H1 (cell line): Measurements from ENCODE around the gene ING5. TPM values are rescaled to one million over a fixed set of nuclear protein-coding genes. Genes with fewer than 3 reads are reported as not detected.

Experiments
- CTCF ChIA-PET: fragments of 300-600 bp; sonication (Branson Sonifier 250); formaldehyde crosslinking; loops from one replicate; lab custom pipeline; 2021; ENCODE audit not compliant: partially characterized antibody; lab: Charles Lee
- POLR2A ChIA-PET: fragments of 300-600 bp; sonication (Branson Sonifier 250); formaldehyde crosslinking; loops from one replicate; lab custom pipeline; 2021; ENCODE audit warnings: inconsistent platforms; ENCODE audit not compliant: partially characterized antibody; lab: Charles Lee
- DNase-seq, 2 experiments: peaks; one replicate each; pipeline versions ENCODE4 v3.0.0 to v3.0.0-alpha.2; 2010 to 2022; ENCODE audit warnings: low spot score in 2 of 2, low read depth in 1 of 2, mixed read lengths in 1 of 2
- FAIRE-seq: peaks from 2 replicates; lab custom pipeline; 2011; peaks lifted over from hg19 to GRCh38; lab: Jason Lieb, UNC
- H2AFZ ChIP-seq: 2 replicates; pipeline ENCODE4 v1.8.1; 2012; ENCODE audit warnings: low read length, inconsistent platforms
- H2AK5ac ChIP-seq: 2 replicates; pipeline ENCODE4 v1.6.1; 2013; ENCODE audit warnings: low read depth, low read length
- H2BK120ac ChIP-seq: replicated peaks from 2 replicates; pipeline ENCODE3; 2013; ENCODE audit warnings: low read depth, low read length, inconsistent platforms
- H2BK12ac ChIP-seq: 2 replicates; pipeline ENCODE4 v1.6.1; 2013; ENCODE audit warnings: low read depth, low read length
- H2BK15ac ChIP-seq: 2 replicates; pipeline ENCODE4 v1.6.1; 2013; ENCODE audit warnings: low read length
- H2BK20ac ChIP-seq: 2 replicates; pipeline ENCODE4 v1.6.1; 2013; ENCODE audit warnings: low read length
- H2BK5ac ChIP-seq: 2 replicates; pipeline ENCODE4 v1.6.1; 2013; ENCODE audit warnings: low read depth, low read length
- H3K14ac ChIP-seq: 2 replicates; pipeline ENCODE4 v1.6.1; 2013; ENCODE audit warnings: inconsistent platforms; ENCODE audit not compliant: insufficient read length
- H3K18ac ChIP-seq: 2 replicates; pipeline ENCODE4 v1.6.1; 2013; ENCODE audit warnings: low read length; ENCODE audit errors: extremely low read depth
- H3K23ac ChIP-seq: 2 replicates; pipeline ENCODE4 v1.6.1; 2013; ENCODE audit warnings: inconsistent platforms; ENCODE audit not compliant: insufficient read length
- H3K23me2 ChIP-seq: 2 replicates; pipeline ENCODE4 v1.6.1; 2013; ENCODE audit warnings: low read depth, low read length
- H3K27ac ChIP-seq: 2 replicates; pipeline ENCODE4 v1.6.1; 2011; ENCODE audit warnings: low read depth, low read length, inconsistent platforms
- H3K27me3 ChIP-seq, 4 experiments: replicated peaks in 1 of 4; 1 replicate in 1 of 4; 2 replicates in 3 of 4; pipeline versions ENCODE4 v1.6.1 to v1.8.1; 2011 to 2013; ENCODE audit warnings: low read length in 3 of 4, mild to moderate bottlenecking in 3 of 4, inconsistent platforms in 2 of 4, mixed read lengths in 2 of 4, moderate library complexity in 1 of 4; ENCODE audit not compliant: control insufficient read depth in 3 of 4, insufficient read depth in 3 of 4; ENCODE audit errors: extremely low read depth in 1 of 4
- H3K36me3 ChIP-seq, 4 experiments: 2 replicates each; pipeline versions ENCODE4 v1.6.1 to v1.8.1; 2011 to 2013; ENCODE audit warnings: mild to moderate bottlenecking in 4 of 4, low read length in 3 of 4, moderate library complexity in 2 of 4, control low read depth in 1 of 4, inconsistent platforms in 1 of 4; ENCODE audit not compliant: insufficient read depth in 4 of 4, control insufficient read depth in 2 of 4
- H3K4ac ChIP-seq: replicated peaks from 2 replicates; pipeline ENCODE3; 2013; ENCODE audit warnings: low read length, low read depth, mixed read lengths, inconsistent platforms; ENCODE audit not compliant: insufficient read length
- H3K4me1 ChIP-seq, 4 experiments: replicated peaks in 1 of 4; 1 replicate in 1 of 4; 2 replicates in 3 of 4; pipeline versions ENCODE4 v1.6.1 to v1.8.1; 2011 to 2013; ENCODE audit warnings: low read length in 3 of 4, inconsistent platforms in 2 of 4, mixed read lengths in 1 of 4; ENCODE audit not compliant: insufficient read depth in 4 of 4, control insufficient read depth in 3 of 4
- H3K4me2 ChIP-seq, 2 experiments: 2 replicates each; pipeline versions ENCODE4 v1.6.1 to v1.8.1; 2011 to 2013; ENCODE audit warnings: low read depth in 2 of 2, low read length in 2 of 2, control low read depth in 1 of 2, inconsistent platforms in 1 of 2, mild to moderate bottlenecking in 1 of 2; ENCODE audit not compliant: insufficient read depth in 1 of 2
- H3K4me3 ChIP-seq, 4 experiments: fragments of 200-600, 300-600 bp in 1 of 4; sonication (generic), shearing (Covaris generic), sonication (Bioruptor Twin) in 1 of 4; 2 replicates each; pipeline versions ENCODE4 v1.5.1 to v1.8.1; 2011 to 2016; ENCODE audit warnings: low read length in 4 of 4, low read depth in 3 of 4, control low read depth in 2 of 4, inconsistent platforms in 2 of 4, mild to moderate bottlenecking in 2 of 4, mixed read lengths in 1 of 4, moderate library complexity in 1 of 4; ENCODE audit not compliant: insufficient read depth in 2 of 4; ENCODE audit errors: extremely low read depth in 1 of 4
- H3K56ac ChIP-seq: replicated peaks from 2 replicates; pipeline ENCODE3; 2013; ENCODE audit warnings: low read depth, mild to moderate bottlenecking, mixed read lengths, low read length, inconsistent platforms; ENCODE audit not compliant: insufficient read length
- H3K79me1 ChIP-seq: 2 replicates; pipeline ENCODE4 v1.6.1; 2013; ENCODE audit warnings: low read depth, low read length, control low read depth
- H3K79me2 ChIP-seq, 2 experiments: 2 replicates each; pipeline versions ENCODE4 v1.6.1 to v1.8.1; 2012 to 2013; ENCODE audit warnings: low read length in 2 of 2, mild to moderate bottlenecking in 2 of 2, inconsistent platforms in 1 of 2; ENCODE audit not compliant: insufficient read depth in 2 of 2, control insufficient read depth in 1 of 2
- H3K9ac ChIP-seq, 4 experiments: replicated peaks in 1 of 4; 1 replicate in 1 of 4; 2 replicates in 3 of 4; pipeline versions ENCODE4 v1.6.1 to v1.8.1; 2011 to 2013; ENCODE audit warnings: low read depth in 3 of 4, low read length in 3 of 4, control low read depth in 2 of 4, mild to moderate bottlenecking in 2 of 4, moderate library complexity in 2 of 4, inconsistent platforms in 1 of 4; ENCODE audit errors: extremely low read depth in 1 of 4
- H3K9me3 ChIP-seq, 2 experiments: 2 replicates each; pipeline versions ENCODE4 v1.6.1 to v1.8.1; 2012 to 2013; ENCODE audit warnings: mild to moderate bottlenecking in 2 of 2, moderate library complexity in 2 of 2, control low read depth in 1 of 2, inconsistent platforms in 1 of 2, low read depth in 1 of 2, low read length in 1 of 2, mixed read lengths in 1 of 2; ENCODE audit not compliant: insufficient read depth in 2 of 2
- H4K20me1 ChIP-seq, 2 experiments: replicated peaks in 1 of 2; 2 replicates each; pipeline versions ENCODE3 to v1.8.1; 2011 to 2013; ENCODE audit warnings: inconsistent platforms in 2 of 2, low read length in 2 of 2, mild to moderate bottlenecking in 1 of 2; ENCODE audit not compliant: insufficient read depth in 2 of 2, control insufficient read depth in 1 of 2
- H4K5ac ChIP-seq: 2 replicates; pipeline ENCODE4 v1.6.1; 2013; ENCODE audit warnings: low read length, low read depth, mixed read lengths, inconsistent platforms; ENCODE audit not compliant: insufficient read length
- H4K8ac ChIP-seq: 2 replicates; pipeline ENCODE4 v1.8.0; 2013; ENCODE audit warnings: mild to moderate bottlenecking, moderate library complexity, low read length, inconsistent platforms; ENCODE audit not compliant: insufficient read depth; ENCODE audit errors: extremely low read depth
- H4K91ac ChIP-seq: replicated peaks from 2 replicates; pipeline ENCODE3; 2013; ENCODE audit warnings: low read length, mixed read lengths, inconsistent platforms; ENCODE audit not compliant: insufficient read length
- WGBS, 2 experiments: shearing (Covaris generic) in 1 of 2; methylation state at CpG; one replicate each; pipeline versions ENCODE4 v1.1.6 to v1.1.7; 2013 to 2015; ENCODE audit warnings: low lambda C conversion rate in 2 of 2, mixed read lengths in 2 of 2, inconsistent platforms in 1 of 2, low coverage in 1 of 2, missing lambda C conversion rate in 1 of 2; ENCODE audit not compliant: insufficient replicate concordance in 2 of 2, insufficient coverage in 1 of 2, insufficient read length in 1 of 2; ENCODE audit errors: extremely low coverage in 1 of 2, missing lambda C conversion rate in 1 of 2; 5-methylcytosine and 5-hydroxymethylcytosine counted together
- polyA plus RNA-seq, 7 experiments: library from polyadenylated mRNA; depleted of rRNA in 3 of 7; stranded (reverse) in 5 of 7; unstranded in 2 of 7; fragments of >200 nt in 5 of 7; fragments of 200-250 nt in 2 of 7; gene quantifications; 1 replicate in 5 of 7; 2 replicates in 1 of 7; 4 replicates in 1 of 7; pipeline versions ENCODE4 v1.2.1 to v1.2.3, GENCODE V29; 2011 to 2013; ENCODE audit warnings: missing spikeins in 2 of 7, mixed read lengths in 2 of 7
- total RNA-seq: library from RNA; stranded (reverse); fragmentation: NEBNext Ultra II Directional; extraction: Animal tissue kit (Norgen Biotek cat#: 25700); gene quantifications from 2 replicates; pipeline ENCODE4 v1.2.1, GENCODE V29; 2021

ING5 gene
- total and polyA plus RNA-seq, 2 of the 8 experiments (the other 6 are each of a cell fraction or from before 2014, with no cell fraction given): 41.5 to 47.4 TPM

- H3K36me3 ChIP-seq: no peaks in the 10 kb centered on the region
- H2AFZ ChIP-seq: no peak within 1 kb of the TSS
- H2BK12ac ChIP-seq: 0 out of 2 replicates have a peak within 1 kb of the TSS, but pooled peaks have one; percentile 9
- DNase-seq (peak in 1 of 2 experiments; percentile 43), FAIRE-seq (no peak)
- peak within 1 kb of the TSS; percentile 56; the same call in 1 of the 2 replicates for H2BK5ac ChIP-seq
- no peaks in the 10 kb centered on the region for H3K79me2 ChIP-seq
- peak within 1 kb of the TSS; percentile 86 for H2BK120ac ChIP-seq
- no peak within 1 kb of the TSS for H3K27ac ChIP-seq
- H3K4me1 ChIP-seq: peaks cover 0 to 20% (median 7%) of the 10 kb centered on the region in 4 experiments; a peak in 6 of 7 replicates
- H2BK20ac ChIP-seq: no peak within 1 kb of the TSS
- peaks cover 6 to 8% of the 10 kb centered on the region in 2 experiments; a peak in 3 of 4 replicates for H3K9me3 ChIP-seq
- no peaks in the 10 kb centered on the region for H3K23me2 ChIP-seq
- H3K27me3 ChIP-seq: no peaks in the 10 kb centered on the region
- H3K56ac ChIP-seq: no peak within 1 kb of the TSS
- H3K9ac ChIP-seq: no peak within 1 kb of the TSS
- peak within 1 kb of the TSS; percentile 83 for H4K8ac ChIP-seq
- no peak within 1 kb of the TSS for H2AK5ac ChIP-seq
- peak within 1 kb of the TSS; percentile 85 for H4K91ac ChIP-seq
- ChIA-PET POLR2A (interaction anchor here (0.7 to 1.4 kb wide), 3 partner anchors 12 to 33 kb away, joined by 3 to 4 read pairs (median 3); partner anchors contain the start of gene NEU4), CTCF (interaction anchor here (0.6 to 1.1 kb wide), 2 partner anchors 11 to 76 kb away, joined by 4 to 5 read pairs; no protein-coding TSS in a partner anchor)
- no peak within 1 kb of the TSS for H3K14ac ChIP-seq
- H3K79me1 ChIP-seq: no peaks in the 10 kb centered on the region
- no peak within 1 kb of the TSS for H3K4ac ChIP-seq
- H3K23ac ChIP-seq: no peak within 1 kb of the TSS
- no peak within 1 kb of the TSS; a peak in 1 of 4 replicates for H3K4me2 ChIP-seq
- no peak within 1 kb of the TSS for H2BK15ac ChIP-seq
- H3K4me3 ChIP-seq: no peak within 1 kb of the TSS
- no peaks in the 10 kb centered on the region for H4K20me1 ChIP-seq
- H3K18ac ChIP-seq: peak within 1 kb of the TSS; percentile 48
- WGBS, 2 experiments: 78% methylated on average over 26 of the region's 27 CpGs; no CpG with 5 or more reads in 1 of the 2 experiments
- no peak within 1 kb of the TSS for H4K5ac ChIP-seq
These were observed 74.7 kb downstream of the ING5 start, which contains the start of gene GAL3ST2 for GRCh38 chr2:241776336-241777169. Gene GAL3ST2 (plus strand): TSS chr2:241776822. CDS start chr2:241776956, 134 bp downstream.
